CD8-positive, alpha-beta memory T cell (primary cell): ENCODE data around the gene GULP1. TPM values are rescaled to one million over a fixed set of nuclear protein-coding genes. Genes with fewer than 3 reads are reported as not detected.

Source experiments
- CTCF ChIA-PET: fragments of 350-600 bp; sonication (Branson Sonifier 250); formaldehyde crosslinking; loops from one replicate; lab custom pipeline; 2021; ENCODE audit warnings: antibody characterized with exemption; lab: Charles Lee
- POLR2A ChIA-PET: fragments of 350-600 bp; sonication (Branson Sonifier 250); formaldehyde crosslinking; loops from one replicate; lab custom pipeline; 2021; ENCODE audit warnings: antibody characterized with exemption; lab: Charles Lee
- DNase-seq, 5 donors: peaks; one replicate each; pipeline versions ENCODE4 v3.0.0 to v3.0.0-alpha.2; 2020 to 2022; ENCODE audit warnings: mixed read lengths in 1 of 5
- H3K27ac ChIP-seq: one replicate; pipeline ENCODE4 v1.7.0; 2013; ENCODE audit warnings: low read depth, mild to moderate bottlenecking, low read length, moderate library complexity
- H3K27me3 ChIP-seq: 2 replicates; pipeline ENCODE4 v1.7.0; 2013; ENCODE audit warnings: low read length, mild to moderate bottlenecking; ENCODE audit not compliant: insufficient read depth, poor library complexity, severe bottlenecking
- H3K36me3 ChIP-seq: 2 replicates; pipeline ENCODE4 v1.7.0; 2013; ENCODE audit warnings: mild to moderate bottlenecking, low read length, moderate library complexity; ENCODE audit not compliant: insufficient read depth
- H3K4me1 ChIP-seq: 2 replicates; pipeline ENCODE4 v1.7.0; 2013; ENCODE audit warnings: mild to moderate bottlenecking, low read length, moderate library complexity; ENCODE audit not compliant: insufficient read depth
- H3K4me3 ChIP-seq: 2 replicates; pipeline ENCODE4 v1.7.0; 2013; ENCODE audit warnings: mild to moderate bottlenecking, low read length
- H3K9me3 ChIP-seq: 2 replicates; pipeline ENCODE4 v1.7.0; 2013; ENCODE audit warnings: mild to moderate bottlenecking, low read length
- H3K27ac Mint-ChIP-seq, 8 donors: one replicate each; pipeline ENCODE4 v1.8.0; 2020 to 2021; ENCODE audit warnings: mixed read lengths in 8 of 8, mild to moderate bottlenecking in 6 of 8, inconsistent platforms in 3 of 8, moderate library complexity in 3 of 8
- H3K27me3 Mint-ChIP-seq, 2 donors: one replicate each; pipeline ENCODE4 v1.8.0; 2020 to 2021; ENCODE audit warnings: mixed read lengths in 2 of 2, mild to moderate bottlenecking in 1 of 2, moderate library complexity in 1 of 2
- H3K36me3 Mint-ChIP-seq, 3 donors: one replicate each; pipeline ENCODE4 v1.8.0; 2020 to 2021; ENCODE audit warnings: mixed read lengths in 3 of 3, inconsistent platforms in 1 of 3, mild to moderate bottlenecking in 1 of 3
- H3K4me1 Mint-ChIP-seq, 3 donors: one replicate each; pipeline ENCODE4 v1.8.0; 2020 to 2021; ENCODE audit warnings: mixed read lengths in 3 of 3, inconsistent platforms in 1 of 3, mild to moderate bottlenecking in 1 of 3
- H3K4me3 Mint-ChIP-seq, 7 donors: one replicate each; pipeline ENCODE4 v1.8.0; 2020 to 2021; ENCODE audit warnings: mixed read lengths in 7 of 7, mild to moderate bottlenecking in 6 of 7, moderate library complexity in 4 of 7, inconsistent platforms in 2 of 7
- H3K9me3 Mint-ChIP-seq, 5 donors: one replicate each; pipeline ENCODE4 v1.8.0; 2020 to 2022; ENCODE audit warnings: mixed read lengths in 5 of 5, mild to moderate bottlenecking in 3 of 5, moderate library complexity in 2 of 5, inconsistent platforms in 1 of 5
- polyA plus RNA-seq: library from polyadenylated mRNA; unstranded; fragments of 300-500 nt; fragmentation: Illumina TruSeq; gene quantifications from one replicate; pipeline ENCODE4 v1.2.3, GENCODE V29; 2021
- total RNA-seq, 2 experiments: library from RNA; stranded (reverse); gene quantifications; one replicate each; pipeline ENCODE4 v1.2.3, GENCODE V29; 2021

The GULP1 gene
- total and polyA plus RNA-seq, 3 experiments from 2014 or later, result not detected

- Mint-ChIP-seq H3K27me3 (no peaks in the 10 kb centered on the region), H3K4me3 (no peak overlapping the region), H3K9me3 (no peaks in the 10 kb centered on the region), H3K4me1 (no peaks in the 10 kb centered on the region), H3K27ac (no peak overlapping the region), H3K36me3 (no peaks in the 10 kb centered on the region)
- Histone ChIP-seq H3K9me3 (no peaks in the 10 kb centered on the region), H3K4me3 (no peak overlapping the region), H3K4me1 (no peaks in the 10 kb centered on the region), H3K27ac (no peak overlapping the region), H3K36me3 (no peaks in the 10 kb centered on the region), H3K27me3 (no peaks in the 10 kb centered on the region)
- no peak for DNase-seq
- ChIA-PET CTCF (no interaction called here), POLR2A (no interaction called here)
Observed at GRCh38 chr2:188330316-188331053, 38.8 kb downstream of the GULP1 start.

- no peaks in the 10 kb centered on the region for H3K4me1 ChIP-seq
- POLR2A ChIA-PET, result no interaction called here
- no peaks in the 10 kb centered on the region for H3K4me1 Mint-ChIP-seq
- no peak overlapping the region for H3K27ac ChIP-seq
- H3K27me3 Mint-ChIP-seq, result no peaks in the 10 kb centered on the region
- H3K27me3 ChIP-seq, result no peaks in the 10 kb centered on the region
- no peaks in the 10 kb centered on the region for H3K36me3 Mint-ChIP-seq
- H3K4me3 Mint-ChIP-seq, result no peak overlapping the region
- H3K36me3 ChIP-seq, result no peaks in the 10 kb centered on the region
- H3K9me3 Mint-ChIP-seq, result no peaks in the 10 kb centered on the region
- CTCF ChIA-PET, result no interaction called here
- no peak overlapping the region for H3K4me3 ChIP-seq
- H3K9me3 ChIP-seq, result no peaks in the 10 kb centered on the region
- no peak overlapping the region for H3K27ac Mint-ChIP-seq
- no peak for DNase-seq
Observed at GRCh38 chr2:188332619-188333018, 40.9 kb downstream of the GULP1 start.

GRCh38 chr2:188333751-188334524, 42.3 kb downstream of the GULP1 start:
- no peaks in the 10 kb centered on the region for H3K27me3 Mint-ChIP-seq
- no peak for DNase-seq
- CTCF ChIA-PET, result no interaction called here
- Histone ChIP-seq H3K27ac (no peak overlapping the region), H3K4me1 (no peaks in the 10 kb centered on the region), H3K4me3 (no peak overlapping the region), H3K9me3 (no peaks in the 10 kb centered on the region), H3K36me3 (no peaks in the 10 kb centered on the region), H3K27me3 (no peaks in the 10 kb centered on the region)
- no peak overlapping the region for H3K27ac Mint-ChIP-seq
- H3K4me1 Mint-ChIP-seq, result no peaks in the 10 kb centered on the region
- no peaks in the 10 kb centered on the region for H3K36me3 Mint-ChIP-seq
- POLR2A ChIA-PET, result no interaction called here
- H3K9me3 Mint-ChIP-seq, result no peaks in the 10 kb centered on the region
- H3K4me3 Mint-ChIP-seq, result no peak overlapping the region

GRCh38 chr2:188338463-188338862, 46.8 kb downstream of the GULP1 start:
- no peak overlapping the region for H3K4me3 ChIP-seq
- no peak overlapping the region for H3K27ac Mint-ChIP-seq
- no peaks in the 10 kb centered on the region for H3K36me3 Mint-ChIP-seq
- H3K27me3 ChIP-seq, result no peaks in the 10 kb centered on the region
- no peaks in the 10 kb centered on the region for H3K9me3 ChIP-seq
- ChIA-PET CTCF (no interaction called here), POLR2A (no interaction called here)
- no peaks in the 10 kb centered on the region for H3K4me1 ChIP-seq
- peaks cover 0 to 4% of the 10 kb centered on the region in 2 donors for H3K27me3 Mint-ChIP-seq
- DNase-seq, result no peak
- no peaks in the 10 kb centered on the region for H3K4me1 Mint-ChIP-seq
- H3K4me3 Mint-ChIP-seq, result no peak overlapping the region
- H3K9me3 Mint-ChIP-seq, result peaks cover 0 to 12% (median 0%) of the 10 kb centered on the region in 5 donors
- H3K27ac ChIP-seq, result no peak overlapping the region
- no peaks in the 10 kb centered on the region for H3K36me3 ChIP-seq

- peaks cover 0 to 10% of the 10 kb centered on the region in 2 donors for H3K27me3 Mint-ChIP-seq
- no peak overlapping the region for H3K27ac ChIP-seq
- H3K27ac Mint-ChIP-seq, result no peak overlapping the region
- DNase-seq, result no peak
- no peaks in the 10 kb centered on the region for H3K36me3 Mint-ChIP-seq
- no peaks in the 10 kb centered on the region for H3K9me3 ChIP-seq
- no peaks in the 10 kb centered on the region for H3K36me3 ChIP-seq
- H3K4me3 ChIP-seq, result no peak overlapping the region
- H3K4me3 Mint-ChIP-seq, result no peak overlapping the region
- no peaks in the 10 kb centered on the region for H3K4me1 Mint-ChIP-seq
- CTCF ChIA-PET, result no interaction called here
- peaks cover 0 to 12% (median 0%) of the 10 kb centered on the region in 5 donors for H3K9me3 Mint-ChIP-seq
- H3K4me1 ChIP-seq, result no peaks in the 10 kb centered on the region
- H3K27me3 ChIP-seq, result no peaks in the 10 kb centered on the region
- POLR2A ChIA-PET, result no interaction called here
Observed at GRCh38 chr2:188340257-188340656, 48.6 kb downstream of the GULP1 start.

- Histone ChIP-seq H3K4me1 (no peaks in the 10 kb centered on the region), H3K9me3 (no peaks in the 10 kb centered on the region), H3K27ac (no peak overlapping the region), H3K36me3 (no peaks in the 10 kb centered on the region), H3K4me3 (no peak overlapping the region), H3K27me3 (no peaks in the 10 kb centered on the region)
- no peaks in the 10 kb centered on the region for H3K4me1 Mint-ChIP-seq
- no peak overlapping the region for H3K27ac Mint-ChIP-seq
- H3K27me3 Mint-ChIP-seq, result peaks cover 0 to 10% of the 10 kb centered on the region in 2 donors
- no peak overlapping the region for H3K4me3 Mint-ChIP-seq
- H3K9me3 Mint-ChIP-seq, result peaks cover 0 to 8% (median 0%) of the 10 kb centered on the region in 5 donors
- ChIA-PET POLR2A (no interaction called here), CTCF (no interaction called here)
- no peak for DNase-seq
- H3K36me3 Mint-ChIP-seq, result no peaks in the 10 kb centered on the region
Observed at GRCh38 chr2:188345020-188345419, 53.3 kb downstream of the GULP1 start.

GRCh38 chr2:188345426-188345825, 53.8 kb downstream of the GULP1 start:
- Mint-ChIP-seq H3K9me3 (peaks cover 0 to 6% (median 0%) of the 10 kb centered on the region in 5 donors), H3K27me3 (peaks cover 0 to 10% of the 10 kb centered on the region in 2 donors), H3K4me3 (no peak overlapping the region), H3K27ac (no peak overlapping the region), H3K36me3 (no peaks in the 10 kb centered on the region), H3K4me1 (no peaks in the 10 kb centered on the region)
- Histone ChIP-seq H3K27me3 (no peaks in the 10 kb centered on the region), H3K4me1 (no peaks in the 10 kb centered on the region), H3K4me3 (no peak overlapping the region), H3K9me3 (no peaks in the 10 kb centered on the region), H3K36me3 (no peaks in the 10 kb centered on the region), H3K27ac (no peak overlapping the region)
- DNase-seq, result no peak
- ChIA-PET CTCF (no interaction called here), POLR2A (no interaction called here)

- Mint-ChIP-seq H3K4me1 (no peaks in the 10 kb centered on the region), H3K9me3 (peaks cover 0 to 6% (median 0%) of the 10 kb centered on the region in 5 donors), H3K4me3 (no peak overlapping the region), H3K36me3 (no peaks in the 10 kb centered on the region), H3K27ac (no peak overlapping the region), H3K27me3 (peaks cover 0 to 10% of the 10 kb centered on the region in 2 donors)
- Histone ChIP-seq H3K4me3 (no peak overlapping the region), H3K4me1 (no peaks in the 10 kb centered on the region), H3K27me3 (no peaks in the 10 kb centered on the region), H3K27ac (no peak overlapping the region), H3K9me3 (no peaks in the 10 kb centered on the region), H3K36me3 (no peaks in the 10 kb centered on the region)
- POLR2A ChIA-PET, result no interaction called here
- DNase-seq, result no peak
- CTCF ChIA-PET, result no interaction called here
Observed at GRCh38 chr2:188345831-188346458, 54.3 kb downstream of the GULP1 start.
